Lower leg skin (tissue), 4 donors: ENCODE data around the gene CRYAB. TPM values are rescaled to one million over a fixed set of nuclear protein-coding genes. Genes with fewer than 3 reads are reported as not detected.

Experiments
- DNase-seq, 2 donors: peaks; one replicate each; pipeline ENCODE4 v3.0.0-alpha.2; 2019; ENCODE audit warnings: low spot score in 2 of 2
- H3K4me3 ChIP-seq: fragments of 200-600 bp; sonication (generic); 2 replicates; pipeline ENCODE4 v1.5.1; 2017; ENCODE audit warnings: mild to moderate bottlenecking, low read depth; ENCODE audit not compliant: poor library complexity, severe bottlenecking
- CTCF ChIP-seq, 3 donors: fragments of 450-650 bp; IDR thresholded peaks; one replicate each; pipeline ENCODE4 v1.5.1; 2016; ENCODE audit warnings: antibody characterized with exemption in 3 of 3, mild to moderate bottlenecking in 3 of 3, moderate library complexity in 2 of 3
- POLR2A ChIP-seq, 2 donors: fragments of 450-650 bp; IDR thresholded peaks; one replicate each; pipeline ENCODE4 v1.6.1; 2016 to 2017; ENCODE audit warnings: antibody characterized with exemption in 2 of 2, mild to moderate bottlenecking in 1 of 2, moderate library complexity in 1 of 2
- WGBS, 2 donors: methylation state at CpG; one replicate each; pipeline ENCODE4 v1.1.5; 2018; 5-methylcytosine and 5-hydroxymethylcytosine counted together
- intact Hi-C: fragments of 100-400 bp; cut with DNase I; formaldehyde crosslinking; loops from one replicate; pipeline ENCODE4 v1.15.0; 2023; ENCODE audit warnings: low total_unique reads
- total RNA-seq, 4 donors: library from RNA; depleted of rRNA; stranded (reverse); fragments of >200 nt; gene quantifications; one replicate each; pipeline ENCODE4 v1.1.0, GENCODE V29; 2016

The CRYAB gene
- total RNA-seq, 4 donors from 2014 or later = 130 to 209 (median 200) TPM

- 67% methylated on average over 3 of the region's 3 CpGs for WGBS, 2 donors
- TF ChIP-seq POLR2A (IDR thresholded peaks at IDR 0.05) (no peak), CTCF (IDR thresholded peaks at IDR 0.05) (no peak)
- intact Hi-C loops = no loop called here
- H3K4me3 ChIP-seq = no peak overlapping the region
- no peak for DNase-seq
Observed at GRCh38 chr11:111944139-111944538, 32.6 kb upstream of the CRYAB start.

GRCh38 chr11:111942829-111943228 lies 31.3 kb upstream of the CRYAB start:
- H3K4me3 ChIP-seq = no peak overlapping the region
- no peak for DNase-seq
- no peak for TF ChIP-seq POLR2A (IDR thresholded peaks at IDR 0.05)
- no peak for TF ChIP-seq CTCF (IDR thresholded peaks at IDR 0.05)
- WGBS, 2 donors = 84 to 91% methylated on average over 7 of the region's 7 CpGs
- intact Hi-C loops = loop anchor here (2.0 kb wide), 1 partner anchor 30 kb away; no protein-coding TSS in a partner anchor

- TF ChIP-seq POLR2A (IDR thresholded peaks at IDR 0.05) = no peak
- no peak for TF ChIP-seq CTCF (IDR thresholded peaks at IDR 0.05)
- intact Hi-C loops = loop anchor here (2.0 kb wide), 1 partner anchor 31 kb away; no protein-coding TSS in a partner anchor
- DNase-seq = no peak
- no peak overlapping the region for H3K4me3 ChIP-seq
- 45 to 58% methylated on average over 5 of the region's 5 CpGs for WGBS, 2 donors
Observed at GRCh38 chr11:111941963-111942362, 30.4 kb upstream of the CRYAB start.

- intact Hi-C loops = no loop called here
- WGBS, 2 donors = 59 to 68% methylated on average over 4 of the region's 4 CpGs
- TF ChIP-seq POLR2A (IDR thresholded peaks at IDR 0.05) = no peak
- TF ChIP-seq CTCF (IDR thresholded peaks at IDR 0.05) = no peak
- H3K4me3 ChIP-seq = no peak overlapping the region
- DNase-seq = no peak
Observed at GRCh38 chr11:111939836-111940604, 28.4 kb upstream of the CRYAB start.

GRCh38 chr11:111938687-111939160 lies 27.2 kb upstream of the CRYAB start:
- DNase-seq = no peak
- intact Hi-C loops = no loop called here
- H3K4me3 ChIP-seq = no peak overlapping the region
- no peak for TF ChIP-seq CTCF (IDR thresholded peaks at IDR 0.05)
- WGBS, 2 donors = 18 to 19% methylated on average over 7 of the region's 7 CpGs
